EH (cell line): ENCODE results near the gene TLE4.
"Not testable (repeated sequence)": the region's sequence is repeated elsewhere in the genome, so short reads cannot be mapped to it uniquely, and the experiment has no call there.

Source experiments
- DNase-seq: peaks from one replicate; pipeline ENCODE4 v3.0.0-alpha.2; 2015; ENCODE audit warnings: low read depth

Gene TLE4

GRCh38 chr9:79736051-79736450 lies 164.3 kb downstream of the TLE4 start:
- no peak for DNase-seq

DNA sequence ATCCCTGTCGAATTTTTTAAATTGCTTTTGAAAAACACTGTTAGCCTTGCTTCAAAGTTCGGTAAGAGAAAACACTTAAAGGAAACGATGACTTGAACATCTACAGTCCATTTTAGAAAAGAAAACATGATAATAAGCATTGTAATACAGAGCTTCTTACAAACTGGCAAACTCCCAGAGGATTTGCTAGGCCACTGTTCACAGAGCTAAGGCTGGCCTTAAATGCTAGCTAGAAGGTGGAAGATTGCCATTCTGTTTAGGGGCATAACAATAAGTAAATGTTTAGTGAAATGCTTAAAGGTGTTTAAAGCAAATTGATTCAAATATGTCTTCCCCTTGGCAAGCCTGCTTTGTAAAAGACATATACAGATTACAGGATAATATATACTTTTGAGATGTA lies 169.6 kb downstream of the TLE4 start:
- no peak for DNase-seq

DNA sequence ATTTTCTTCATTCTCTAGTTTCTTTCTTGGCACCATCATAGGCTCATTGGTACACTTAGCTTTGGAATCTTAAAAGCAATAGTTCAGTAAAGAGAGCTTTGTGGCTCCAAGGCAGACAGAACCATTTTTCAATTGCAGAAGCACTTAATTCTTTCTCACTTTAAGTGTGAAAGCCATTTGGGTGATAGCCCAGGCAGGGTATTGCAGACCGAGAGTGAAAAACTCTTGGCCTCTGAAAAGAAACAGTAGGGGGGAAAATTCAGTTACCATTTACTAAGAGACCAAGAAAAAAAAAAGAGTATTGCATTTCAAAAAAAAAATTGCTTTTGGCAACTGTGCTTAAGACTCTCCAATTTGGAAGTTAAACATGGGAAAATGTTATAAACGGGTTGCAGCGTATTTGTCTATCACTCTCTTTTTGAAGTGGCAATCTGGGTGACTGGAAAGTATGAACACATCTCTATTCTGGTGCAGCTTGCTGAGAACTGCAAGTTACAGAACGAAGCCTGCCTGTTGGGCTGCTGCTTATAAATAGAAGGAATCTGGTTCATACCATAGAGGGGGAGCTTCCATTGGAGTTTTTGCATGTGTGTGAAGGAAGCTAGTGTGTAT lies 170.5 kb downstream of the TLE4 start:
- no peak for DNase-seq

- no peak for DNase-seq
Measured at GRCh38 chr9:79744521-79744920, 172.8 kb downstream of the TLE4 start.

- DNase-seq, result no peak
Measured at GRCh38 chr9:79745752-79746336, 174.1 kb downstream of the TLE4 start.

- not testable (repeated sequence) for DNase-seq
Measured at GRCh38 chr9:79751895-79752466, 180.2 kb downstream of the TLE4 start.

DNA sequence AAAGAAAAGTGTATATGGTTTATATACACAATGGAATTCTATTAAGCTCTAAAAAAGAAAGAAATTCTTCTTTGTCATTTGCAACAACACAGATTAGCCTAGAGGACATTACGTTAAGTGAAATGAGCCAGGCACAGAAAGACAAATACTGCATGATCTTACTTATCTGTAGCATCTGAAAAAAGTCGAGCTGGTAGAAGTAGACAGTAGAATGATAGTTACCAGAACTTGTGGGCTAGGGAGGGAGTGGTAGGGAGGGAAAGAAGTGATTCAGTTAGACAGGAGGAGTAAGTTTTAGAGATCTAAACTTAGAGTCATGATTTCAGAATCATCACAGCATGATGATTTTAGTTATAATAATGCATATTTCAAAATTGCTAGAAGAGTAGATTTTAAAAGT lies 184.6 kb downstream of the TLE4 start:
- no peak for DNase-seq

DNA sequence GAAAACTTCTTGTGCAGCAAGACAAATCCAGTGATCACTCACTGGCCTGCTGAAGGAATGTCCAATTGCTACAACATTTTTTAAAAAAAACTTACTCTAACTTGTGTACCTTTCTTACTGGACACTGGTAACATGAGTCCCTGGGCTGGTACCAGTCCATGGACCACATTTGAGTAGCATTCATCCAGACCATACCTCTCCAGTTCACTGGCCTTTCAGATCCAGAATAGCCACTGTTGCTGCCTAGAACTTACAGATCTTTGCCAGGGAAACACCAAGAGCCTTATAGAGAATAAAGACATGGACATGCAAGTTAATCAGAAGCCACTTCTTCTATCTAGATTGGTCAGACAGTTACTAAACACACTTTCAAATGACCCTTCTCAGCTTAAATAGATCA lies 185.3 kb downstream of the TLE4 start:
- DNase-seq, result no peak

- peak; percentile 50 for DNase-seq
Measured at GRCh38 chr9:79757881-79758669, 186.3 kb downstream of the TLE4 start.

DNA sequence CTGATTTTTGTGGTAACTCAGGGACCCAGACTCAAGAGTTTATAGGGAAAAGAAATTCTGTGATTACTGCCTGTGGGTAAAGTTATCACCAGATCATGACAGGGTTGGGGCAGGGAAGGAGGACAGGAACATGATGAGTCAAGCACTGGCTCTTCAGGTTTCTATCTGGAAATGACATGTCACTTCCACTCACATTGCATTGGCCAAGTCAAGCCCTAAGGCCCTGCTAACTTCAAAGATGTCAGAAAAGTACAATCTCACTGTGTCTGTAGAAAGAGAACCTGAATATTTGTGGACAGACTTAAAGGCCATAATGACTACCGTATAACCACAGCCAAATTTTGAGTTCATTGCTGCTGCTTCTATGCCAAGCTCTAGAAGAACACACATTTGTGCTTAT lies 187.7 kb downstream of the TLE4 start:
- DNase-seq, result peak; percentile 51

- DNase-seq, result no peak
Measured at GRCh38 chr9:79762070-79762469, 190.3 kb downstream of the TLE4 start.

GRCh38 chr9:79763671-79764285 lies 192.0 kb downstream of the TLE4 start:
- no peak for DNase-seq

GRCh38 chr9:79764374-79764773 lies 192.6 kb downstream of the TLE4 start:
- peak; percentile 99 for DNase-seq

- no peak for DNase-seq
Measured at GRCh38 chr9:79765466-79765865, 193.7 kb downstream of the TLE4 start.

- DNase-seq, result no peak
Measured at GRCh38 chr9:79766091-79766490, 194.3 kb downstream of the TLE4 start.

- DNase-seq, result peak; percentile 23
Measured at GRCh38 chr9:79768194-79768593, 196.4 kb downstream of the TLE4 start.

GRCh38 chr9:79769476-79770275 lies 197.9 kb downstream of the TLE4 start:
- no peak for DNase-seq

GRCh38 chr9:79774356-79774755 lies 202.6 kb downstream of the TLE4 start:
- DNase-seq, result no peak
